Stimulated activated CD4-positive, alpha-beta T cell treated with anti-CD3 and anti-CD28 coated beads, Interleukin-4, amount 100 ng/mL, for 1 hour (primary cell): ENCODE results near the gene DDC.
"Not testable (repeated sequence)": the region's sequence is repeated elsewhere in the genome, so short reads cannot be mapped to it uniquely, and the experiment has no call there.

Source experiments
- DNase-seq: peaks from one replicate; pipeline ENCODE4 v3.0.0-alpha.2; 2020

Gene DDC

GRCh38 chr7:50587737-50588136 lies 22.5 kb upstream of the DDC start:
- DNase-seq: no peak

GRCh38 chr7:50584793-50585408 lies 19.7 kb upstream of the DDC start:
- no peak for DNase-seq

- DNase-seq: no peak
Observed at GRCh38 chr7:50584386-50584785, 19.2 kb upstream of the DDC start.

- not testable (repeated sequence) for DNase-seq
Observed at GRCh38 chr7:50583295-50583694, 18.1 kb upstream of the DDC start.

- not testable (repeated sequence) for DNase-seq
Observed at GRCh38 chr7:50582271-50582670, 17.1 kb upstream of the DDC start.

- DNase-seq: not testable (repeated sequence)
Observed at GRCh38 chr7:50580666-50581065, 15.5 kb upstream of the DDC start.

- no peak for DNase-seq
Observed at GRCh38 chr7:50580057-50580456, 14.9 kb upstream of the DDC start.

GRCh38 chr7:50578105-50578504 lies 12.9 kb upstream of the DDC start:
- DNase-seq: not testable (repeated sequence)

- DNase-seq: no peak
Observed at GRCh38 chr7:50577569-50577968, 12.4 kb upstream of the DDC start.

GRCh38 chr7:50576388-50576787 lies 11.2 kb upstream of the DDC start:
- DNase-seq: not testable (repeated sequence)

GRCh38 chr7:50567715-50568261 lies 2.6 kb upstream of the DDC start:
- DNase-seq: no peak

GRCh38 chr7:50565977-50566376 lies 772 bp upstream of the DDC start:
- no peak for DNase-seq

GRCh38 chr7:50565559-50565916 lies 333 bp upstream of the DDC start:
- no peak for DNase-seq

GRCh38 chr7:50564171-50564570 lies 1.0 kb downstream of the DDC start:
- DNase-seq: no peak

- DNase-seq: no peak
Observed at GRCh38 chr7:50562136-50562535, 3.1 kb downstream of the DDC start.

GRCh38 chr7:50560865-50561351 lies 4.3 kb downstream of the DDC start:
- no peak for DNase-seq

GRCh38 chr7:50559881-50560280 lies 5.3 kb downstream of the DDC start:
- no peak for DNase-seq

- DNase-seq: no peak
Observed at GRCh38 chr7:50558294-50559053, 6.7 kb downstream of the DDC start.

- no peak for DNase-seq
Observed at GRCh38 chr7:50557099-50557498, 8.1 kb downstream of the DDC start.

GRCh38 chr7:50556247-50556991 lies 8.8 kb downstream of the DDC start:
- no peak for DNase-seq

- no peak for DNase-seq
Observed at GRCh38 chr7:50555594-50556140, 9.5 kb downstream of the DDC start.

- DNase-seq: no peak
Observed at GRCh38 chr7:50554431-50555322, 10.5 kb downstream of the DDC start.
